ENCODE measurements around the gene OBSCN.

DNA sequence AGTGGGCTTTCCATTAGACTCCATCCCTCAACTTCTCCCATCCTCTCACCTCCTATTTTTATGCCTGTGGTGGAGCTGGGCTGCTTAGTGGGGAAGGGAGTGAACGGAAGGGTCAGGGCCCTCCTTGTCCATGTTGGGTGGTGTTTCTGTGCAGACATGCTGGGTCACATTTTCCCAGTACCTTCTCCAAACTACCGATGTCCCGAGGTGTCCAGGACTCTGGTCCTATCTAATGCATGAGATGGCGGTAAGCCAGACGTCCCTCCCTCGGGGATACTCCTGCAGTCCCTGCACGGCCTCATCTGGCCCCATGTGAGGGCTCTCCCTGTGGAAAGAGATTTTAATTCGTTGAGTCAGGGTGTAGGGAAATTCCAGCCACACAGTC is 61.0 kb downstream of the OBSCN start:
- TF ChIP-seq POLR2AphosphoS5 (IDR thresholded peaks at IDR 0.05; ENCODE audit: insufficient read depth, low read depth, low read length), result no peak
- no peak for TF ChIP-seq CTCF (IDR thresholded peaks at IDR 0.05; ENCODE audit: extremely low read depth in 1 of 2, insufficient read depth in 1 of 2, low read depth in 1 of 2, low read length in 2 of 2)
- TF ChIP-seq POLR2A (IDR thresholded peaks at IDR 0.05; ENCODE audit: low read depth, low read length), result no peak
- no peak for TF ChIP-seq EZH2 (IDR thresholded peaks at IDR 0.05; ENCODE audit: borderline replicate concordance, low read depth, low read length, severe bottlenecking)
- no peak for TF ChIP-seq FOS (IDR thresholded peaks at IDR 0.05; ENCODE audit: borderline replicate concordance, insufficient read depth, low read length)
- no peak for TF ChIP-seq MYC (IDR thresholded peaks at IDR 0.05; ENCODE audit: low read depth, low read length)
- no peak for TF ChIP-seq JUN (IDR thresholded peaks at IDR 0.05; ENCODE audit: borderline replicate concordance, insufficient read depth, insufficient read length, low read depth)
- TF ChIP-seq, protein P1, sequence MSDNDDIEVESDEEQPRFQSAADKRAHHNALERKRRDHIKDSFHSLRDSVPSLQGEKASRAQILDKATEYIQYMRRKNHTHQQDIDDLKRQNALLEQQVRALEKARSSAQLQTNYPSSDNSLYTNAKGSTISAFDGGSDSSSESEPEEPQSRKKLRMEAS (IDR thresholded peaks at IDR 0.05; ENCODE audit: insufficient read depth, insufficient read length), result no peak
- no peak for TF ChIP-seq GATA2 (IDR thresholded peaks at IDR 0.05; ENCODE audit: insufficient read depth, insufficient read length, low read depth, low read length)
